A549 (cell line): ENCODE measurements around the gene GCNT2.
A peak's percentile ranks its signal among the peaks of the same experiment; 100 is the strongest.

Experiments used
- EP300 ChIP-seq, 2 experiments: fragments of >200 bp; sonication (Bioruptor Twin); formaldehyde crosslinking; IDR thresholded peaks; 2 replicates in 1 of 2; 3 replicates in 1 of 2; pipeline ENCODE4 v1.6.1; 2016 to 2017
- TF ChIP-seq, protein P1 (sequence below): fragments of >200 bp; sonication (Bioruptor Twin); formaldehyde crosslinking; IDR thresholded peaks from 3 replicates; pipeline ENCODE4 v1.5.1; 2016

DNA sequence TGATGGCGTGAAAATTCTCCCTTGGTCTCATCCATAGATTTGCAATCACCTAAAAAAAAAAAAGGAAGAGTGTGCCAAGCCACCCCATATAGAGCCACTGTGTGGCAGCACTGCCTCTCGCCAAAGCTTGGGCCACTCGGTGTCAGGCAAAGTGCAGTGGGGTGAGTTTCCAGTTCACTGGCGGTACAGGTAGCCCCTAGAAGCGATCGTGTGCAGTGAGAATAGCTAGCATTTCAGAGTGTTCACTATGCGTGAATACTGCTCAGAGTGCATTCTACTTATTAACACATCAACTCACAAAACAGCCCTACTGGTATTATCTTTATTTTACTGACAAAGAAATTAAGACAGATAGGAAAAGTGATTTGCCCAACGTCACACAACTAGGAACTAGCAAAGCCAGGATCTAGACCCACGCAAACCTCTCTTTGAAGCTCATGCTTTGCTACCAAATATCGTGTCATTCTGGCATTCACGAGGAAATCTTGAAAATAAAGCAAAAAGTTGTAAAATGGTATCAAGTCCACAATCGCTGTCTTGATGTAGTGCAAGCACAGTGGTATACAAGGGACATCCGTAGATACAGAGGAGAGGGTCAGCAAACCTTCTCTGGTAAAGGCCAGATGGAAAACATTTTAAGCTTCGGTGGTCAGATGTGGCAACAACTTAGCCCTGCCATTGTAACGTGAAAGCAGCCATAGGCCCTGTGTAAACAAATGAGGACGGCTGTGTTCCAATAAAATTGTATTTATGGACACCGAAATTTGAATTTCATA lies 10.4 kb upstream of the GCNT2 start:
- TF ChIP-seq EP300 (IDR thresholded peaks at IDR 0.05) = no peak
- TF ChIP-seq, protein P1, sequence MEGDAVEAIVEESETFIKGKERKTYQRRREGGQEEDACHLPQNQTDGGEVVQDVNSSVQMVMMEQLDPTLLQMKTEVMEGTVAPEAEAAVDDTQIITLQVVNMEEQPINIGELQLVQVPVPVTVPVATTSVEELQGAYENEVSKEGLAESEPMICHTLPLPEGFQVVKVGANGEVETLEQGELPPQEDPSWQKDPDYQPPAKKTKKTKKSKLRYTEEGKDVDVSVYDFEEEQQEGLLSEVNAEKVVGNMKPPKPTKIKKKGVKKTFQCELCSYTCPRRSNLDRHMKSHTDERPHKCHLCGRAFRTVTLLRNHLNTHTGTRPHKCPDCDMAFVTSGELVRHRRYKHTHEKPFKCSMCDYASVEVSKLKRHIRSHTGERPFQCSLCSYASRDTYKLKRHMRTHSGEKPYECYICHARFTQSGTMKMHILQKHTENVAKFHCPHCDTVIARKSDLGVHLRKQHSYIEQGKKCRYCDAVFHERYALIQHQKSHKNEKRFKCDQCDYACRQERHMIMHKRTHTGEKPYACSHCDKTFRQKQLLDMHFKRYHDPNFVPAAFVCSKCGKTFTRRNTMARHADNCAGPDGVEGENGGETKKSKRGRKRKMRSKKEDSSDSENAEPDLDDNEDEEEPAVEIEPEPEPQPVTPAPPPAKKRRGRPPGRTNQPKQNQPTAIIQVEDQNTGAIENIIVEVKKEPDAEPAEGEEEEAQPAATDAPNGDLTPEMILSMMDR = peak; percentile 70
